HG02798 (cell line): Measurements from ENCODE around the gene LRRC41.
A peak's percentile ranks its signal among the peaks of the same experiment; 100 is the strongest.
"Not testable (repeated sequence)": the region's sequence is repeated elsewhere in the genome, so short reads cannot be mapped to it uniquely, and the experiment has no call there.

ENCODE experiments used
- ATAC-seq: cut with Tn5 transposase; IDR thresholded peaks from one replicate; pipeline ENCODE4 v1.9.1; 2021; ENCODE audit warnings: mild to moderate bottlenecking; ENCODE audit not compliant: unreplicated experiment, poor library complexity

Gene LRRC41

DNA sequence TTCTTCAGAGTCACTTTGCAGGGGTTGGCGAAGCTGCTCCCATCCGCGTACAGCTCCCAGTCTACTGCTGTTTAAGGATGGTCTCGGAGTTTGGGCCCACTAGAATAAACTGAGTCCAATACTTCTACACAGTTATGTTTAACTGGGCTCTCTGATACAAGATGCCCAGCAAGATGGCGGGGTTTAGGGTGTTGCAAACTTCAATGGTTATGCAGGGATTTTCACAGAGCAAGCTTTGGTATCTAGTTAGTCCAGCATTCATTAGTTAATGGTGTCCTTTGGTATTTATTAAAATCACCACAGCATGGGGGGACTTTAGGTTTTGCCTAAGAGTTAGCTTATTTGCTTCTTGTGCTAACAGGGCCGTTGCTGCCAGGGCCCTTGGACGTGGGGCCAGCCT lies 24.8 kb upstream of the LRRC41 start:
- not testable (repeated sequence) for ATAC-seq

DNA sequence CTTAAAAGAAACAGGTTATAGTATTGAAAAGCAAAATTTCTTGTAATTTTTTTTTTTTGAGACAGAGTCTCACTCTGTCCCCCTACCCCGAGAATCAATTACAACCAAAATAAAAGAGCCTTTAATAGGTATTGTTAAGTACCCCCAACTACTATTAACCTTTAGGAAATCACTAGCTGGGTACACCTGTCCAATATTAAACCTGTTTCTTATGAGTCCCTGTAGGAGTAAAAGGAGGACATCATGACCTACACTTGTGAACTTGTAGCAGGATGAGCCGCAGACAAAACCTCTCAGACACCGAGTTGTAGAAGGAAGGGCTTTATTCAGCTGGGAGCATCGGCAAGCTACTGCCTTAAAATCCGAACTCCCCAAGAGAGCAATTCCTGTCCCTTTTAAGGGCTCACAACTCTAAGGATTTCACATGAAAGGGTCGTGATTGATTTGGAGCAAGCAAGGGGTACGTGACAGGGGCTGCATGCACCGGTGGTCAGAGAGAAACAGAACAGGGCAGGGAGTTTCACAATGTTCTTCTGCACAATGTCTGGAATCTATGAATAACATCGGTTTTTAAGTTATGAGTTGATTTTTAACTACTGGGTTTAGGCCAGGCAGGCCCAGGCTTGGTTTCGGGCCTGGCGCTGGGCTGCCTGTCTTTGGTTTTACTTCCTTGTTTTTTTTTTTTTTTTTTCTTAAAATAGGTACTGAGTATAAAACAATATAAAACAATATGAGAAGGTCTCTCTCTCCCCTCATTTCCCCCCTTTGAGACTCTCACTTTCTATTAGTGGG lies 22.1 kb upstream of the LRRC41 start:
- ATAC-seq: peak; percentile 41

DNA sequence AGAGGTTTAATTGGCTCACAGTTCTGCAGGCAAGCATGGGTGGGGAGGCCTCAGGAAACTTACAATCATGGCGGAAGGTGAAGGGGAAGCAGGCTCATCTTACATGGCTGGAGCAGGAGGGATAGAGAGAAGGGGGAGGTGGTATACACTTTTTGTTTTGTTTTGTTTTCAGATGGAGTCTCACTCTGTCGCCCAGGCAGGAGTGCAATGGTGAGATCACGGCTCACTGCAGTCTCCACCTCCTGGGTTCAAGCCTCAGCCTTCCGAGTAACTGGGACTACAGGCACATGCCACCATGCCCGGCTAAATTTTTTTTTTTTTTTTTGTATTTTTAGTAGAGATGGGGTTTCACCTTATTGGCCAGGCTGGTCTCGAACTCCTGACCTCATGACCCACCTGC lies 18.8 kb upstream of the LRRC41 start:
- ATAC-seq: not testable (repeated sequence)

DNA sequence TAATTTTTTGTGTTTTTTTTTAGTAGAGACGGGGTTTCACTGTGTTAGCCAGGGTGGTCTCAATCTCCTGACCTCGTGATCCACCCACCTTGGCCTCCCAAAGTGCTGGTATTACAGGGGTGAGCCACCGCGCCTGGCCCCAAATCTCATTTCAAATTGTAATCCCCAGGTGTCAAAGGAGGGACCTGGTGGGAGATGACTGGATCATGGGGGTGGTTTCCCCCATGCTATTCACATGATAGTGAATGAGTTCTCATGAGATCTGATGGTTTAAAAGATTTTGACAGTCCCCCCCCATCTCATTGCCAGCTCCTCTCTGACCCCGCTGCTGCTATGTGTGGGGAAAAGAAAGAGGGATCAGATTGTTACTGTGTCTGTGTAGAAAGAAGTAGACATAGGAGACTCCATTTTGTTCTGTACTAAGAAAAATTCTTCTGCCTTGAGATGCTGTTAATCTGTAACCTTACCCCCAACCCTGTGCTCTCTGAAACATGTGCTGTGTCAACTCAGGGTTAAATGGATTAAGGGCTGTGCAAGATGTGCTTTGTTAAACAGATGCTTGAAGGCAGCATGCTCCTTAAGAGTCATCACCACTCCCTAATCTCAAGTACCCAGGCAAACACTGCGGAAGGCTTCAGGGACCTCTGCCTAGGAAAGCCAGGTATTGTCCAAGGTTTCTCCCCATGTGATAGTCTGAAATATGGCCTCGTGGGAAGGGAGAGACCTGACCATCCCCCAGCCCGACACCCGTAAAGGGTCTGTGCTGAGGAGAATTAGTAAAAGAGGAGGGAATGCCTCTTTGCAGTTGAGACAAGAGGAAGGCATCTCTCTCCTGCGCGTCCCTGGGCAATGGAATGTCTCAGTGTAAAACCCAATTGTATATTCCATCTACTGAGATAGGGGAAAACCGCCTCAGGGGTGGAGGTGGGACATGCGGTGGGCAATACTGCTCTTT lies 16.8 kb upstream of the LRRC41 start:
- ATAC-seq: not testable (repeated sequence)

DNA sequence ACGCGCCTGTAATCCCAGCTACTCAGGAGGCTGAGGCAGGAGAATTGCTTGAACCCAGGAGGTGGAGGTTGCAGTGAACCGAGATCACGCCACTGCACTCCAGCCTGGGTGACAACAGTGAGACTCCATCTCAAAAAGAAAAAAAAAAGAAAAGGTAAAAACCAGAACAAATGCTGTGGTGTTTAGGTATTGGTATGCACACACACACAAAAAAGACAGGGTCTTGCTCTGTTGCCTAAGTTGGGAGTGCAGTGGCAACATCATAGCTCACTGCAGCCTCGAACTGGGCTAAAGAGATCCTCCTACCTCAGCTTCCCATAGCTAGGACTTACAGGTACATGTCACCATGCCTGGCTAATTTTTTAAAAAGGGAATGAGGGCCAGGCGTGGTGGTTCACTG lies 15.9 kb upstream of the LRRC41 start:
- ATAC-seq: not testable (repeated sequence)

DNA sequence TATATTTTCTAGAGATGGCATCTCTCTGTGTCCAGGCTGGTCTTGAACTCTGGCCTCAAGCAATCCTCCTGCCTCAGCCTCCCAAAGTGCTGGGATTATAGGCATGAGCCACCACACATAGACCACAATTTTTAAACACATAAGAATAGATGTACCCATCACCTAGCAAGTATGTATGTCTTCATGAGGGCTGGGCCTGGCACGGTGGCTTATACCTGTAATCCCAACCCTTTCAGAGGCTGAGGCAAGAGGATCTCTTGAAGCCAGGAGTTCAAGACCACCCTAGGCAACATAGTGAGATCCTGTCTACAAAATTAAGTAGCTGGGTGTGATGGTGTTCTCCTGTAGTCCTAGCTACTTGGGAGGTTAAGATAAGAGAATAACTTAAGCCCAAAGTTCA lies 13.9 kb upstream of the LRRC41 start:
- no peak for ATAC-seq

DNA sequence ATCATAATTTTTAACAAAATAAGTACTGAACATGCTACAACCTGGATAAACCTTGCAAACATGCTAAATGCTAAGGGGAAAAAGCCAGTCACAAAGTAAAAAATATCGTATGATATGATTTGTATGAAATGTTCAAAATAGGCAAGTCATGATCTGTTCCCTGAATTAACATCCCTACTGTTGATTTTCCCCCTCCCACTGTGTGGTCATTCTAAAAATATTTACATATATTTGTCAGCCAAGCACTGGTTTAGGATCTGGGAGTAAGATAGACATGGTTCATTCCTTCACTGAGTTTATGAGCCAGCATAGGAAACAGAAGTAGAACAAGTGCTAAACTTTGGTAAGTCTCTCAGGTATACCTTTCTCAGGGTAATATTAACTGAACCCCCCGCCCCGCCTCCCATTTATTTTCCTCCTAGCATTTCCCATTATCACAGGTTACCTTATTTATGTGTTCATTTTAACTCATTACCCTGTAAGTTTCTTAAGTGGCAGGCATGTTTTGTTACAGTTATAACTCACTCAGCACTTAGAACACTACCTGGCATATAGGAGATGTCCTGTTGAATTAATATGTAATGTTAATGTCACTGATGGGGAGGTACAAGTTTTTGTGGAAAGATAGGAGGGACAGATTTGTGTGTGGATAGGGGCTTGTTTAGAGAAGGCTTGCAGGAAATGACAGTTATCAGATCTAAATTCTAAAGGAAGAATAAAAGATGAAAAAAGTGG lies 12.4 kb upstream of the LRRC41 start:
- ATAC-seq: no peak

DNA sequence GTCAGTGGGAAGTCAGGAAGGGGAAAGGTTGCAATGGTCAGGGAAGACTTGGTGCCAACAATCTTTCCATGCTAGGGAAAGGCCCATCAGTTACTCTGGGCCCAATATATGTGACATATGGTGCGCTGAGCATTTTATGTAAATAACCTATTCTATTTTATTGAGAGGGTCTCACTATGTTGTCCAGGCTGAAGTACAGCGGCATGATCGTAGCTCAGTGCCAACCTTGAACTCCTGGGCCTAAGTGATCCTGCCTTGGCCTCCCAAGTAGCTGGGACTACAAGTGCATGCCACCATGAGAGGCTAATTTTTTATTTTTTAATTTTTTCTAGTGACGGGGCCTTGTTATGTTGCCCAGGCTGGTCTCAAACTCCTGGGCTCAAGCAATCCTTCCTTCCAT lies 6.9 kb upstream of the LRRC41 start:
- ATAC-seq: no peak

DNA sequence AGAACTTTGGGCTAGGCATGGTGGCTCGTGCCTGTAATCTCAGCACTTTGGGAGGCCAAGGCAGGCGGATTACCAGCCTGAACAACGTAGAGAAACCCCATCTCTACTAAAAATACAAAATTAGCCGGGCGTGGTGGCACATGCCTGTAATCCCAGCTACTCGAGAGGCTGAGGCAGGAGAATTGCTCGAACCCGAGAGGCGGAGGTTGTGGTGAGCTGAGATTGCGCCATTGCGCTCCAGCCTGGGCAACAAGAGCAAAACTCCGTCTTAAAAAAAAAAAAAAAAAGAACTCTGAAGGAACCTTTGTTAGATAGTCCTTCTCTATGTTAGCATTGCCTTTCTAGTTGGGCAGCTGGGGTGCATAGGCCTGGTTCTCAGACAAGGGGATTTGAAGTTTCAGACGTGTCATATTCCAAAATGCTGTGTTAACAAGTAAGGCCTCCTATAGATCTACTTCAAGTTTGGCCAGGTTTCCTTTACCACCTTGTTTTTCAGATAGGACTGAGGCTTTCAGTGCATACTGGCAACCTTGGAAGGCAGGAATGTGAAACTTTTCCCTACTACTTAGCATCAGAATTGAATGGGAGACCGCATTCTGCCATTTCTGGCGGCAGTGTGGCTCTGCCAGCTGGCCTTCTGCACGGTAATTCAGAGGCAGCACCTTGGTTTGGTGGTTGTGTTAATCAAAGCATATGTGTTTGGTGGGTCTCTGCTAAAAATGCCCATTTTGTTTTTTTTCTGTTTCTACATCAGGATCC lies 6.2 kb upstream of the LRRC41 start:
- ATAC-seq: no peak

DNA sequence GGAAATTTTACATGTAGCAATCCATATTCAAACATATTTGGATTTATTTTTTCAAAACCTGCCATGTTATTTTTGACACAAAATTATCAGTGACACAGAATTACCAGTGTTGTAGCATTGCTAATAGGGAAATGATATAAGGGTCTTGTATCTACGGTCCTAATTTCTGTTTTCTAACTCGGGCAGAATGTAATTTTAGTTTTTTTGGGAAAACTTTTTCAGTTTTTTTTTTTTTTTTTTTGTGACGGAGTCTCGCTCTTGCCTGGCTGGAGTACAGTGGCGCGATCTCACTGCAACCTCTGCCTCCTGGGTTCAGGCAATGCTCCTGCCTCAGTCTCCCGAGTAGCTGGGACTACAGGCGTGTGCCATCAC lies 2.7 kb upstream of the LRRC41 start:
- no peak for ATAC-seq

DNA sequence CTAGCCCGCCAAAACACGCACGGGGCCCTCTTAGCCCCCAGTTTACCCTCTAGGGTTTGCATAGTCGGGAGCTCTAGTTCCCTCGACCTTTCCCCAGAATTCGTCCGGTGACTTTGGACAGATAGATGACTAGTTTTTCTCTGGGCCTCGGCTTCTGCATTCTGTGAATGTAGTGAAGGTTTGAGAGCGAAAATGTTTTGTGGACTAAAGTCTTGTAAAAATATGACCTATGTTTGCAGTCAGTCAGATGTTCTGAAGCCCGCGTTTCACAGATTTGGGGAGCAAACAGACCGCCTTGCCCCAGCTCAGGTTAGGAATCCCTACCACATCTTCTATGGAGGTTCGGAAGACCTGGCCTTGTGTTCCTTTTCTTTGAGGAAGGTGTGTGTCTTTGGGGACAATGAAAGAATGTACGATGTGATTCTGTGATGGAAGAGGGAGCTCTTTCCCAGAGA lies 483 bp upstream of the LRRC41 start:
- no peak for ATAC-seq

DNA sequence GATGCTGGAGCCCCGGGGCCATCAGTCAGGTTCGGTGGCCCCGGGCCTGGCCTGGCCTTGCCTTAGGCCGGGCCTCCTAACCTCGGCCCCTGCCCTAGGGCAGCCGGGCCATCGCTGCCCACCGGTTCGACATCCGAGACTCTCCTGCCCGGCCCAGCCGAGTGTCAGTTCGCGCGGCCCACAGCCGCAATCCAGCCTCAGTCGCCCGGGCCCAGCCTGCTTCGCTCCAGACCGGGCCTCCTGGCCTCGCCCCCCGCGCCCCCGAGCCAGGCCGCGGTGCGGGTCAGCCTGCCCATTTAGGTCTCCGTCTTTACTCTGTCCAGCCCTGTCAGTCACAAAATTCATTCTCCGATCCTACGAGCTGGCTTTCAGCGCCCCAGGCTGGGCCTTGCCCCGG lies 777 bp downstream of the LRRC41 start:
- peak; percentile 5 for ATAC-seq

DNA sequence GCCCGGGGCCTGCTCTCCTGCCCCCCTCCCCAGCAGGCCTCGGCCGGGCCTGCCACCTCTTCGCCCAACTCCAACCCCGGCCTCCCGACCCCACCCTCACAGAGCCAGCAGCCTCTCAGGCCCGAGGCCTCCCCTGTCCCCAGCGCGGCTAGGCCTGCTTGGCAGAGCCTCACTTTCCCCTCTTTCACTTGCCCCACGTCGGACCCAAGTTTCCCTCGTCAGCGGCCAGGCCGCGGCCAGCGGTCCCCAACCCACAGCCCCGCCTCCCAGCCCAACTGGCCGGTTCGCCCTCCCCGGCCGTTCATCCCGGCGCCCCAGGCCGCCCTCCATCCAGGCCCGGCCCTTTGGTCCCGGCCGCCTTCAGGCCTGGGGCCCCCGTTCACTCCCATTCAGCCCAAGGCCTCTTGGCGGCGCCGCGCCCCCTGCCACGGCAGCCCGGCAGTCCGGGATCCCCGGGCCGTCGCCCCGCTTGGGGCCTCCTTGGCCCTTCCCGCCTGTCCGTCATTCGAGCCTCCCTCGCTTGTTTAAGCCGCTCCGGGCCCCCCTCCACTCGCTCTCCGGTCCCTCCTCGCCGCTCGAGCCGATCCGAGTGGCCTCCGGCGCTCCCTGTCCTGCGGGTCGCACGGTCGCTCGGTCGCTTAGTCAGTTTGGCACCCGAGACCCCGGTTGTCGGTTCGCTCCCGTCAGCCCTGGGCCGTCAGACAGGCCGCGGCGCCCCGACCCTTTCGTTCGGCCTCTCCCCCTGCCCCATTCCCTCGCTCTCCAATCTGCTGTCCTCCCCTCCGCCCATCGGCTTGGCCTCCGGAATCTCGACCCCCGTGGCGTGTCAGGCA lies 1.4 kb downstream of the LRRC41 start:
- peak; percentile 32 for ATAC-seq

DNA sequence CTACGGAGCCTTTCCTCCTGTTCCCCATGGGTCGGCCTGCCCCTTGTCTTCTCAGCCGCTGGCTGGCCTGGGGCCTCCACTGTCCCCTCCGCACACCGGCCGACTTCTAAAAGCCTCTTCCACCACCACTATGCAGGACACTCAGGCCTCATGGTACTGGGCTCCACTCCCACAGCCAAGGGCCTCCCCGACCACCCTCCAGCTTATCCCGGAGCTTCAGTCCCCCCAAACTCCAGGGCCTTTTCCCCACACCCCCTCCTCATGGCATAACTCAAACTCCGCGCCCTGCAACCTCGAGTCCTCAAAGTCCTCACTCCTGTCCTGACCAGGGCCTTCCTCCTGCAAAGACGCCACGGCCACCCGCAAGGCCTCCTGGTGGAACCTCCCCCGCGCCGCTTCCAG lies 2.0 kb downstream of the LRRC41 start:
- ATAC-seq: no peak

DNA sequence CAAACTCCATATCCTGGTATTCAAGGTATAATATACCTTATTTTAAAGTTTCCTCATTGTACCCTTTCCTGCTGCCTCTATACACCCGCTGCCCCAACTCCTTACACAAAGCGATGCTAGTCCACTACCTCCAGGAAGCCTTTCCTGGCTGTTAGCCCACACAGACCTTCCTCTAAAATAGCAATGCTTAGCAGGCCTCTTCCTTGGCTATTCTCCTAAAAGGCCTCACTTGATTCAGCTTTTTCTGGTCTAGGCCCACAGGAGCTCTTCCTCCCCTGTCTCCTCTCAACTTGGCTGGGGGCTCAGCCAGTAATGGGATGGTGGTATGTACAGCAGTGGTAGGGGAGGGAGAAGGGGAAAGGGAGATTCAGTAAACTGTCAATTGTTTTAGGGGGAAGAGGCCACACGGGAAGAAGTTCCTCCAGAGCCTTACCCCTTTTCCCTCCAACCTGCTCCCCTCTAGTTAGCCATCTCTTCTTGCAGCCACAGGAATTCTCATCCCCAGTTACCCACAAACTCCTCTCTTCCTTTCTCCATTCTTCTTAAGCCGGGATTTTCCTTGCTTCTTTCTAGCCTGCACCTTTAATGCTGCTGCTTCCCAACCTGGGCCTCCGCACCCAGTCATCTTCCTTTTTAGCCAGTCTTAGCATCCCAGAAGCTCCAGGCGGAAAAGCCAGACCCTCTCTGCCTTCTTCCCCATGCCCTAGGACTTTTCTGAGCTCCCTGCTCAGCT lies 2.6 kb downstream of the LRRC41 start:
- ATAC-seq: no peak

DNA sequence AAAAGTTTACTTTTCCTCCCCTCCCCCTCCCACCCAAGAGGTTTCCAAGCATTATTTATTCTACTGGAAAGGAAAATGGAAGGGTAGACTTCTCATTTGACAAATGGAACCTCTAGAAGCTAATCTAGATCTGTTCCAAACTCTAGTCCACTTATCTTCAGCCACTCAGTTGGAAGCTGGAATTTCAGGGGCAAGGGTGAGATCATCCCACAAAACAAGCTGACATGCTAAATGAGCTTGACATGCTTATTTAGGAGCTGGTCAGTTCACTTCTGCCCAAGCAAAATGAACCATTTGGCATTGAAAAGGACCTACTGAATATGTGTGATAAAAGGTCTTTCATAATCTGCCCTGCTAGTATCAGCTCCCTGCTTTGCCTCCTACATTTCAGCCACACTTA lies 5.0 kb downstream of the LRRC41 start:
- no peak for ATAC-seq

DNA sequence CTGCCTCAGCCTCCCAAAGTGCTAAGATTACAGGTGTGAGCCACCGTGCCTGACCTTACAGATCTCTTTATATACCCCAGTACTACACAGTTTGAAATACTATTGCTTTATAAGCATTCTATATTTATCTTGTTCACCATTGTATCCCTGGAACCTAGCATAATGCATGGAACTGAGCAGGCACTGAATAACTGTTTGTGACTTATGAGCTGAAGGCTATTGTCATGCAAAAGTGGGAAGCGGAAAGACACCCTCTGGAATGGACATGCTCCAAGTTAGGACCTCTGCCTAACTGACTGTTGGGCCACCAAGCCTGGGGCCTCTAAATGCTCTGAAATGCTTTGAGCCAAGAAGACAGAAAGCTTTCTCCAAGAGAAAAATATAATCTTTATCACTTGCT lies 8.1 kb downstream of the LRRC41 start:
- ATAC-seq: no peak

DNA sequence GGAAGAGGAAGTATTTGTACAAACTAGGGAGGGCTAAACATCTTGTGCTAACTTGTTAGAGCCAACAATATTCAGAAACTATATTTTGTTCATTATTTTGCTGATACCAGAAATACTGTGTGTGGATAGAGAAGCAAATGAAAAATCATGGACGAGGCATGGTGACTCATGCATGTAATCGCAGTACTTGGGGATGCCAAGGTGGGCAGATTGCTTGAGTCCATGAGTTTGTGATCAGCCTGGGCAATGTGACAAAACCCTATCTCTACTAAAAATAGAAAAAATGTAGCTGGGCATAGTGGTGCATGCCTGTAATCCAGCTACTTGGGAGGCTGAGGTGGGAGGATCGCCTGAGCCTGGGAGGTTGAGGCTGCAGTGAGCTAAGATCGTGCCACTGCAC lies 13.4 kb downstream of the LRRC41 start:
- no peak for ATAC-seq

DNA sequence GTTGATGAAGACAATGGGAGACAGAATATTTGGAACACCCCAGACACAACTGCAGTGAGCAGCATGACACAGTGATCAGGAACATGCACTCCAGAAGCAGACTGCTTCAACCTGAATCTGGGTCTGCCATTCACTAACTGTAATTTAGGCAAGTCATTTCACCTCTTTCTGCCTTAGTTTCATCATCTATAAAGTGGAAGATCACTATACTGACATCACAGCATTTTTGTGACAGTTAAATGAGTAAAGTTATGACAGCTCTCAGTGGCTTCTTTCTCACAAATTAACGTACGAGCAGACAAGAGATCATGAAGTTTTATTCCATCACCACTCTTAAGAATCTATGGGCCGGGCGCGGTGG lies 14.3 kb downstream of the LRRC41 start:
- no peak for ATAC-seq
